Midbrain (tissue), 1 donor: ENCODE data around the gene TMEM175.

Experiments
- DNase-seq: peaks from one replicate; lab custom pipeline; 2025; lab: John Stamatoyannopoulos, UW

Gene TMEM175

GRCh38 chr4:946517-947471, 14.5 kb downstream of the TMEM175 start:
- no peak for DNase-seq

GRCh38 chr4:947491-947971, 15.3 kb downstream of the TMEM175 start:
- DNase-seq: no peak

DNA sequence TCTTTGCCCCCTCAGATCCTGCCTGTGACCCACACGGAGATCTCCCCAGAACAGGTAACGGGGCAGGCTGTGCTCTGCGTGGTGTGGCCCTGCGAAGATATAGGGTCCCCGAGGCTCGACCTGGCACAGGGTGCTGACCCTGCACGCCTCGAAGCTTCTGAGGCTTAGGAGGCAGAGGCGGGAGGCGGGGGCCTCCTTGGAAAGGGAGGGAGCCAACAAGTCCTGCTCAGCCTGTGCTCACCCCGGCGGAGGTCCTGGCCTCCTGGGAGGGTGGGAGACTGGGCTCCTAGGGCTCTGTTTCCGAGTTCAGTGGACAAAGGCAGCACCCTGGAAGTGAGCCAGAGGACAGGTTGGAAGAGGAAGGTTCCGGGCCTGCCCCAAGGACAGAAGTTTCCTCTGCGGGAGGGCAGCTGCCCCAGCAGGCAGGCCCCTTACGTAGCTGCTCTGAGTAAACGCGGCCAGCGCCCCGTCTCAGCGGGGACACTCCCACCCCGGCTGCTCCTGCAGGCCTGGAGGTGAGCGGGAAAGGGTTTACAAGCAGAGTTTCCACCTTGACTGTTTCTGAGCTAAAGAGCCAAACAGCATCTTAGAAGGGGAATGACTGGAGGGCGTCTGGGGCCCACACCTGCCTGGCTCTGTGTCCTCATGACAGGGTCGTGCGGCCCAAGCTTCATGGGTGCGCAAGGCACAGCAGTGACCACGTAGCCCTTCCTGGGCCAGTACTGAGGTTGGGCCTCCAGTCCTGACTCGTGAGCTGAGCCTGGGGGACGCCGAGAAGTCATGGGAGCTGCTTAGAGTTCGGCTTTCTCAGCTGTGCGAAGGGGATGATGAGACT, 16.1 kb downstream of the TMEM175 start:
- DNase-seq: no peak

- DNase-seq: no peak
Measured at GRCh38 chr4:948936-949300, 16.7 kb downstream of the TMEM175 start.

- no peak for DNase-seq
Measured at GRCh38 chr4:949656-950055, 17.4 kb downstream of the TMEM175 start.

- no peak for DNase-seq
Measured at GRCh38 chr4:950136-951020, 18.1 kb downstream of the TMEM175 start.

DNA sequence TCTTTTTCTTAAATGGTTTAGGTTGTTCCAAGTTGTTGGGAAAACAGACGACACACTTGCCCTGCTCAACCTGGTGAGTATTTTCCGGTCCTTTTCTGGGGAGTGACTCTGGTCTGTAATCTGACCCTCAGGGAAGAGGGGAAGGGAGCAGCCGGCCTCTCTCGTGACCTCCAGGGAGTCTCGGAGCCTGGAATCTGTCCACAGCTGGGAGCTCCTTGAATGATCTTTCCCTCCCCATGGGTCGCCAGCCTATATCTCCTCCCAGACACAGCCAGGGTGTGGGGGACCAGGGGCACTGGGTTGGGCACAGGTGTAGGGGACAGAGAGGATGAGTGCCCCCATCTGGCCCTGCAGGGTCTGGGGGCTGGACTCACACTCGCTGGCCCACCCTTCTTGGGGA, 18.9 kb downstream of the TMEM175 start:
- no peak for DNase-seq

- no peak for DNase-seq
Measured at GRCh38 chr4:951594-952468, 19.6 kb downstream of the TMEM175 start.

GRCh38 chr4:952881-953573, 20.8 kb downstream of the TMEM175 start:
- no peak for DNase-seq

DNA sequence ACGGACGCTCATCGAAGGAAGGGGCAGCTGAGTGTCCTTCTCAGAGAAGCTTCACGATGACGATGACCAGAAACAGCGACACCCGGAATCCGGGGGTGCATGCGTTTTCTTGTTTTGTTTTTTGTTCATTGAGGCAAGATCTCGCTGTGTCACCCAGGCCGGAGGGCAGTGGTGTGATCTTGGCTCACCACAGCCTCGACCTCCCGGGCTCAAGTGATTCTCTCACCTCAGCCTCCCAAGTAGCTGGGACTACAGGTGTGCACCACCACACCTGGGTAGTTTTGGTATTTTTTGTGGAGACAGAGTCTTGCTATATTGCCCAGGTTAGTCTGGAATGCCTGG, 21.3 kb downstream of the TMEM175 start:
- DNase-seq: no peak

GRCh38 chr4:954211-955020, 22.2 kb downstream of the TMEM175 start:
- DNase-seq: no peak

- DNase-seq: no peak
Measured at GRCh38 chr4:955161-955921, 23.1 kb downstream of the TMEM175 start.

- DNase-seq: no peak
Measured at GRCh38 chr4:955931-956381, 23.7 kb downstream of the TMEM175 start.

DNA sequence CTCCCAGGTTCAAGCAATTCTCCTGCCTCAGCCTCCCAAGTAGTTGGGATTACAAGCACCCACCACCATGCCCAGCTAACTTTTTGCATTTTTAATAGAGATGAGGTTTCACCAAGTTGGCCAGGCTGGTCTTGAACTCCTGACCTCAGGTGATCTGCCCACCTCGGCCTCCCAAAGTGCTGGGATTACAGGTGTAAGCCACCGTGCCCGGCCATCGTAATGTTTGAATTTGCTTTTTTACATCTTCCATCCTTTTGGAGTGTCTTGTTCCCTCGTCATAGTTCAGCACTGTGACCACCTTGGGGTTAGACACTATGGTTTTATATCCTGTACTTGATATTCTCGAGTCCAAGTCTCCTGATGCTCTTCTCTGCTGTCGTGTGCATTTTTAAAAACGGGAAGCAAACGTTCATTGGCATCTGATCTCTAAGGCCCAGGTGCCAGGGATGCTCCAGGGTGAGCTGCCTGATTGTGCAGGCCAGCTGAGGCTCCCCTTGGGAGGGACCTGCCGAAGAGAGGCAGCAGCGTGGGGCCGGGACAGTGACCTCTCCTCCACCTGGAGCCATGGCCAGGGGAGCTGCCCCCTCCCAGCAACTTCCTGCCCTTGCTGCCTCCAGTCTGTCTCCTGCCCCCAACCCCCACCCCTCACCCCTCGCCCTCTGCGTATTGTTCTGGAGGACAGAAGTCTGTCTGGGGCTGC, 24.4 kb downstream of the TMEM175 start:
- DNase-seq: no peak

DNA sequence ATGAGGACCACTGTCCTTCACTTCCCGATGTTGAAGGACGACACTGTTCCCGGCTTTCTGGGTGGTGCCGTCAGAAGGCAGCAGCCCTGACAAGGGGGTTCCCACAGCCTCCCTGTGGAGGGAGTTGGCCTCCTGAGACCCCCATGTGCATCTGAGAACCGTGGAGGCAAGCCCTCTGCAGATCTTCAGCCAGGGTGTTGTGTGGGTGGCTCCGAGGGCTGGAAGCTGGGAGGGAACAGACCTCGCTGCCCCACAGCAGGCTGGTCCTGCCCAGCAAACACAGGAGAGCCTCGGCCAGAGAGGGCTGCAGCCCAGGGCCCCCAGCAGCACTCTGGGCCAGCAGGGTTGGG, 24.9 kb downstream of the TMEM175 start:
- no peak for DNase-seq

- DNase-seq: no peak
Measured at GRCh38 chr4:957581-958313, 25.5 kb downstream of the TMEM175 start.

DNA sequence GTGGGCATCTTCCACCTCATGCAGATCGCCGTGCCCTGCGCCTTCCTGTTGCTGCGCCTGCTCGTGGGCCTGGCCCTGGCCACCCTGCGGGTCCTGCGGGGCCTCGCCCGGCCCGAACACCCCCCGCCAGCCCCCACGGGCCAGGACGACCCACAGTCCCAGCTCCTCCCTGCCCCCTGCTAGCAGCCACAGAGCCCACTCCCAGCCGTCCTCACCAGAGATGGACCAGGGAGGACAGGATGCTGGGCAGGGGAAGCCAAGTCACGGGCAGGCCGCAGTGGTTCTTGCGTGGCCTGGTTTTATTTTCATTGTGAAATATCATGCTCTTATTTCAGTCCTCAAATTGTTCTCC, 26.0 kb downstream of the TMEM175 start:
- no peak for DNase-seq
